Stomach (tissue), 4 donors: ENCODE results near the gene KRT14.

ENCODE experiments used
- EP300 ChIP-seq: sonication (generic); formaldehyde crosslinking; IDR thresholded peaks from one replicate; pipeline ENCODE4 v1.6.1; 2017; ENCODE audit warnings: antibody characterized with exemption
- POLR2A ChIP-seq, 4 donors: fragments of 450-650 bp; IDR thresholded peaks; one replicate each; pipeline ENCODE4 v1.6.1; 2016; ENCODE audit warnings: antibody characterized with exemption in 4 of 4, control low read depth in 2 of 4, mild to moderate bottlenecking in 1 of 4, moderate library complexity in 1 of 4
- POLR2AphosphoS5 ChIP-seq, 3 donors: sonication (generic); formaldehyde crosslinking; IDR thresholded peaks; one replicate each; pipeline ENCODE4 v1.6.1; 2016; ENCODE audit warnings: antibody characterized with exemption in 3 of 3

GRCh38 chr17:41565338-41565737 lies 21.4 kb downstream of the KRT14 start:
- TF ChIP-seq EP300 (no peak), POLR2AphosphoS5 (IDR thresholded peaks at IDR 0.05) (no peak), POLR2A (IDR thresholded peaks at IDR 0.05) (no peak)
